HEK293T (cell line): ENCODE measurements around the gene TWF2.

Experiments used
- CTCF ChIA-PET: fragments of 350-600 bp; formaldehyde crosslinking; extraction: SDS; loops from one replicate; lab custom pipeline; 2021; ENCODE audit warnings: antibody characterized with exemption, inconsistent platforms; lab: Yijun Ruan, JAX
- POLR2A ChIA-PET: fragments of 350-600 bp; formaldehyde crosslinking; extraction: SDS; loops from one replicate; lab custom pipeline; 2020; ENCODE audit warnings: antibody characterized with exemption, inconsistent platforms; lab: Yijun Ruan, JAX
- DNase-seq: peaks from one replicate; pipeline ENCODE4 v3.0.0; 2012; ENCODE audit warnings: mixed read lengths; ENCODE audit errors: extremely low spot score
- ARNT ChIP-seq: fragments of 450-650 bp; IDR thresholded peaks from 2 replicates; pipeline ENCODE4 v1.6.1; 2017; ENCODE audit warnings: mild to moderate bottlenecking
- BHLHE40 ChIP-seq: fragments of 450-650 bp; IDR thresholded peaks from 2 replicates; pipeline ENCODE4 v1.6.1; 2016; ENCODE audit warnings: mild to moderate bottlenecking, moderate library complexity, borderline replicate concordance
- CTBP1 ChIP-seq: fragments of 450-650 bp; IDR thresholded peaks from 2 replicates; pipeline ENCODE4 v1.6.1; 2016; ENCODE audit warnings: borderline replicate concordance
- ELF4 ChIP-seq: fragments of 450-650 bp; IDR thresholded peaks from 2 replicates; pipeline ENCODE4 v1.6.1; 2017; ENCODE audit warnings: antibody characterized with exemption
- FOXA1 ChIP-seq: fragments of 450-650 bp; IDR thresholded peaks from 2 replicates; pipeline ENCODE4 v1.6.1; 2016; ENCODE audit warnings: mild to moderate bottlenecking
- FOXK2 ChIP-seq: fragments of 450-650 bp; IDR thresholded peaks from 2 replicates; pipeline ENCODE4 v1.6.1; 2016; ENCODE audit warnings: mild to moderate bottlenecking
- FOXM1 ChIP-seq: fragments of 450-650 bp; IDR thresholded peaks from 2 replicates; pipeline ENCODE4 v1.6.1; 2017; ENCODE audit warnings: mild to moderate bottlenecking, borderline replicate concordance
- HDGF ChIP-seq: fragments of 450-650 bp; IDR thresholded peaks from 2 replicates; pipeline ENCODE4 v1.6.1; 2017; ENCODE audit warnings: antibody characterized with exemption, borderline replicate concordance
- L3MBTL2 ChIP-seq: fragments of 450-650 bp; conservative IDR thresholded peaks from 2 replicates; pipeline ENCODE4 v1.6.1; 2016; ENCODE audit warnings: mild to moderate bottlenecking
- LEF1 ChIP-seq: fragments of 450-650 bp; IDR thresholded peaks from 2 replicates; pipeline ENCODE4 v1.6.1; 2017; ENCODE audit warnings: mild to moderate bottlenecking, borderline replicate concordance
- NFRKB ChIP-seq: fragments of 450-650 bp; IDR thresholded peaks from 2 replicates; pipeline ENCODE4 v1.6.1; 2016; ENCODE audit warnings: mild to moderate bottlenecking, moderate library complexity
- PKNOX1 ChIP-seq: fragments of 450-650 bp; IDR thresholded peaks from 2 replicates; pipeline ENCODE4 v1.6.1; 2016
- SP1 ChIP-seq: fragments of 450-650 bp; IDR thresholded peaks from 2 replicates; pipeline ENCODE4 v1.6.1; 2017
- SUZ12 ChIP-seq: fragments of 450-650 bp; IDR thresholded peaks from 2 replicates; pipeline ENCODE4 v1.6.1; 2016; ENCODE audit warnings: mild to moderate bottlenecking
- TARDBP ChIP-seq: fragments of 450-650 bp; IDR thresholded peaks from 2 replicates; pipeline ENCODE4 v1.6.1; 2016
- ZNF384 ChIP-seq: fragments of 450-650 bp; IDR thresholded peaks from 2 replicates; pipeline ENCODE4 v1.6.1; 2016

Gene TWF2

GRCh38 chr3:52218026-52218425, 20.9 kb downstream of the TWF2 start:
- no peak for TF ChIP-seq FOXM1
- no peak for TF ChIP-seq NFRKB
- TF ChIP-seq CTBP1: no peak
- no peak for TF ChIP-seq ELF4
- no peak for TF ChIP-seq TARDBP
- TF ChIP-seq FOXA1: no peak
- TF ChIP-seq PKNOX1: no peak
- TF ChIP-seq FOXK2: no peak
- no peak for TF ChIP-seq ZNF384
- no peak for TF ChIP-seq BHLHE40
- TF ChIP-seq ARNT: no peak
- TF ChIP-seq L3MBTL2: no peak
- no peak for TF ChIP-seq HDGF
- TF ChIP-seq SUZ12: no peak
- no peak for TF ChIP-seq LEF1
- no peak for TF ChIP-seq SP1
- DNase-seq: no peak
- CTCF ChIA-PET: no interaction called here
- POLR2A ChIA-PET: no interaction called here

GRCh38 chr3:52217409-52217805, 21.6 kb downstream of the TWF2 start:
- TF ChIP-seq FOXK2: no peak
- TF ChIP-seq ZNF384: no peak
- TF ChIP-seq ELF4: no peak
- TF ChIP-seq FOXM1: no peak
- TF ChIP-seq FOXA1: no peak
- no peak for TF ChIP-seq TARDBP
- no peak for TF ChIP-seq BHLHE40
- no peak for TF ChIP-seq PKNOX1
- no peak for DNase-seq
- ChIA-PET CTCF (no interaction called here), POLR2A (no interaction called here)

GRCh38 chr3:52216585-52217408, 22.2 kb downstream of the TWF2 start:
- ChIA-PET CTCF (interaction anchor here (1.4 kb wide), 1 partner anchor 122 kb away, joined by 5 read pairs; no protein-coding TSS in a partner anchor), POLR2A (no interaction called here)
- DNase-seq: no peak
- TF ChIP-seq HDGF: no peak
- no peak for TF ChIP-seq NFRKB
- no peak for TF ChIP-seq ELF4
- no peak for TF ChIP-seq SP1
- TF ChIP-seq SUZ12: no peak
- no peak for TF ChIP-seq L3MBTL2
- TF ChIP-seq LEF1: no peak
- no peak for TF ChIP-seq CTBP1
- no peak for TF ChIP-seq TARDBP
- no peak for TF ChIP-seq PKNOX1
- no peak for TF ChIP-seq FOXM1
- no peak for TF ChIP-seq BHLHE40

- TF ChIP-seq ARNT: no peak
- TF ChIP-seq CTBP1: no peak
- ChIA-PET CTCF (interaction anchor here (0.8 kb wide), 1 partner anchor 124 kb away, joined by 3 read pairs; no protein-coding TSS in a partner anchor), POLR2A (no interaction called here)
- DNase-seq: no peak
These were observed 23.6 kb downstream of the TWF2 start for GRCh38 chr3:52215351-52215750.

GRCh38 chr3:52213901-52214300, 25.1 kb downstream of the TWF2 start:
- CTCF ChIA-PET: no interaction called here
- no peak for TF ChIP-seq ELF4
- TF ChIP-seq SP1: no peak
- no peak for TF ChIP-seq FOXK2
- TF ChIP-seq CTBP1: no peak
- TF ChIP-seq SUZ12: no peak
- TF ChIP-seq FOXA1: no peak
- TF ChIP-seq NFRKB: no peak
- TF ChIP-seq TARDBP: no peak
- no peak for TF ChIP-seq BHLHE40
- TF ChIP-seq HDGF: no peak
- DNase-seq: no peak
- POLR2A ChIA-PET: no interaction called here

- POLR2A ChIA-PET: no interaction called here
- no peak for DNase-seq
- CTCF ChIA-PET: interaction anchor here (1.1 kb wide), 1 partner anchor 11 kb away, joined by 4 read pairs; no protein-coding TSS in a partner anchor
- TF ChIP-seq TARDBP (no peak), LEF1 (no peak), L3MBTL2 (no peak), FOXM1 (no peak), FOXK2 (no peak), ARNT (no peak), HDGF (no peak), CTBP1 (no peak), NFRKB (no peak), BHLHE40 (no peak), ELF4 (no peak), ZNF384 (no peak), FOXA1 (no peak)
These were observed 26.0 kb downstream of the TWF2 start for GRCh38 chr3:52213005-52213404.
